ENCODE data around the gene TMTC3. TPM values are rescaled to one million over a fixed set of nuclear protein-coding genes. Genes with fewer than 3 reads are reported as not detected.
A peak's percentile ranks its signal among the peaks of the same experiment; 100 is the strongest.
"Not testable (repeated sequence)": the region's sequence is repeated elsewhere in the genome, so short reads cannot be mapped to it uniquely, and the experiment has no call there.

TMTC3 gene
- total RNA-seq, 1 donor from 2014 or later, result 6.9 TPM

DNA sequence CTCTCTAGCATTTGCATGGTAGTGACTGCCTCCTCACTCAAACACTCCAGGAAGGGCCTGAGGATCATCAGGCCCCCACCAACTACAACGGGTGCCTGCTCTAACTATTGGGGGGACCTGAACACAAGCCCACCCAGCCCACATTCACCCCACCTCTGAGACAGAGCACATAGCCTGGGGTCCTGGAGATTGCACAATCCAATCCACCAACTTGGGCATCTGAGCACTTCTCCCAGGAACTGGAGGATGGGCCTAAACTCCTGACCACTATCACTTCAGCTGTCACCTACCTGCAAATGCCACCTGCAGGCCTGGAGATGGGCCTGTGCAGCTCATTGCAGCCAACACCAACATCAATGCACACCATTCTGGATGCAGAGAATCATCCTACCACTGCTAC, 66.6 kb downstream of the TMTC3 start:
- intact Hi-C loops (cut with micrococcal nuclease), result no loop called here
- Mint-ChIP-seq H3K9me3 (peaks cover 29% of the 10 kb centered on the region), H3K4me1 (ENCODE audit: low read depth) (no peaks in the 10 kb centered on the region), H3K36me3 (ENCODE audit: low read depth) (no peaks in the 10 kb centered on the region), H3K27ac (no peak overlapping the region), H3K4me3 (no peak overlapping the region), H3K27me3 (ENCODE audit: insufficient read depth) (no peaks in the 10 kb centered on the region)
- no peak for DNase-seq (ENCODE audit: low spot score)

DNA sequence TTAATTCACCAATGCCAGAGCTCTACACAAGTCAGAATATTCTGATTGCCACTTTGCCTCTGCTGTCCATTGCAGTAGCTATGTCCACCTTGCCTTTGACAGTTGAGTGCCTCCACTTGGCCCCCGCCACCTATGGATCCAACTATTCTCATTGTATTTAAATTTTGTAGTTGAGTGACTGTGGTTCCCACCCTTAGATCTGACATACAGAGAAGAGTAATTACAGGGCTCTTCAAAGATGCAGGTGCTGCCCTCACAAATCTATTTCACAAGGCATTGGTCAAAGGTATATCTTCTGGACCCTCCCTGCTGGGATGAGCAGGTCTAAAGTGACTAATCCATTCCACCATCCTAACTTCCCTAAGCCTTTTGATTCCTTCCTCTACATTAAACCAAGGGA, 68.2 kb downstream of the TMTC3 start:
- H3K4me1 Mint-ChIP-seq (ENCODE audit: low read depth); H3K27ac Mint-ChIP-seq; H3K36me3 Mint-ChIP-seq (ENCODE audit: low read depth); intact Hi-C loops (cut with micrococcal nuclease); H3K4me3 Mint-ChIP-seq; H3K27me3 Mint-ChIP-seq (ENCODE audit: insufficient read depth); DNase-seq (ENCODE audit: low spot score): not testable (repeated sequence)
- H3K9me3 Mint-ChIP-seq, result peaks cover 26% of the 10 kb centered on the region

DNA sequence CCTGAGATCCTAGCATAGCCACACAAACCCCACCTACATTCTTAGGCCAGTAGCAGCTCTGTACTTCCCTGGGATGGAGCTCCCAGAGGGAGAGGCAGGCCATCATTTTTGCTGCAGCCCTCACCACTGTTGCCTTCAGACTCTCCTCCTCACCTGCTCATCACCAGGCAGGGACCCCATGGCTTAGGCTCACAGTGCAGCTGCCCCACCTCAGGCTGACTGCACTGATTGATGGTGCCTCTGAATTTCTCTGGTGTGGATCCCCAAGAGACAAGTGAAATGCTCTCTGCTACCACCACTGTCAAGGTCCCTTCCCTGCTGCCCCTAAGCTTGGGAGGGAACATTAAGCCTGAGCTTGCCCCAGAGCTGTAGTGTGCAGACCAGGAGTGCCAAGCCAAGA, 76.2 kb downstream of the TMTC3 start:
- H3K4me1 Mint-ChIP-seq (ENCODE audit: low read depth), result no peaks in the 10 kb centered on the region
- intact Hi-C loops (cut with micrococcal nuclease), result no loop called here
- peaks cover 4% of the 10 kb centered on the region for H3K27me3 Mint-ChIP-seq (ENCODE audit: insufficient read depth)
- no peak overlapping the region for H3K4me3 Mint-ChIP-seq
- peaks cover 26% of the 10 kb centered on the region for H3K9me3 Mint-ChIP-seq
- no peak overlapping the region for H3K27ac Mint-ChIP-seq
- DNase-seq (ENCODE audit: low spot score), result no peak
- no peaks in the 10 kb centered on the region for H3K36me3 Mint-ChIP-seq (ENCODE audit: low read depth)

DNA sequence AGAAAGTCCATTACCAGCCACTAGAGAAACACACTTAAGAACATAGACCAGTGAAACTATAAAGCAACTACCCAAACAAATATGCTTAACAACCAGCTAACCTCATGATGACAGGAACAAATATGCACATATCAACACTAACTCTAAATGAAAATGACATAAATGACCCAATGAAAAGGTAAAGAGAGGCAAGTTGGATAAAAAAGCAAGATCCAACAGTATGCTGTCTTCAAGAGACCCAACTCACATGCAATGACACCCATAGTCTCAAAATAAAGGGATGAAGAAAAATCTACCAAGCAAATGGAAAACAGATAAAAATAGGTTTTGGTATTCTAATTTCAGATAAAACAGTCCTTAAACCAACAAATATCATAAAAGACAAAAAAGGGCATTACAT, 77.8 kb downstream of the TMTC3 start:
- Mint-ChIP-seq H3K4me1 (ENCODE audit: low read depth) (no peaks in the 10 kb centered on the region), H3K27ac (no peak overlapping the region), H3K4me3 (no peak overlapping the region), H3K27me3 (ENCODE audit: insufficient read depth) (peaks cover 4% of the 10 kb centered on the region), H3K36me3 (ENCODE audit: low read depth) (no peaks in the 10 kb centered on the region), H3K9me3 (peaks cover 21% of the 10 kb centered on the region)
- intact Hi-C loops (cut with micrococcal nuclease), result no loop called here
- no peak for DNase-seq (ENCODE audit: low spot score)

DNA sequence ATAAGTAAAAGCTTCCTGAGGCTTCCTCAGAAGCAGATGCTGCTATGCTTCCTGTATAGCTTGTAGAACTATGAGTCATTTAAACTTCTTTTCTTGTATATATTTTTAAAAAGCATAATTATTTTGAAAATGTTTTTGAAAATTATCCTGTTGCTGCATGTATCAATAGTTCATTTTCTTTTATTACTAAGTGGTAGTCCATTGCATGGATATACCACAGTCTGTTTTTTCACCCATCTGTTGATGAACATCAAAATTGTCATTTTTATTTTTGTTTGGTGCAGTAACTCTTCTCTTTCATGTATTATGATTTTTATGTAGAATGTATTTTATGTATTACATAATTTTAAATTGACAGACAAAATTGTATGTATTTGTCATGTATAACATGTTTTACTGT, 81.4 kb downstream of the TMTC3 start:
- no peak overlapping the region for H3K4me3 Mint-ChIP-seq
- peaks cover 7% of the 10 kb centered on the region for H3K4me1 Mint-ChIP-seq (ENCODE audit: low read depth)
- no peaks in the 10 kb centered on the region for H3K27me3 Mint-ChIP-seq (ENCODE audit: insufficient read depth)
- H3K36me3 Mint-ChIP-seq (ENCODE audit: low read depth), result peaks cover 3% of the 10 kb centered on the region
- no peak overlapping the region for H3K27ac Mint-ChIP-seq
- intact Hi-C loops (cut with micrococcal nuclease), result no loop called here
- no peak for DNase-seq (ENCODE audit: low spot score)
- H3K9me3 Mint-ChIP-seq, result peaks cover 27% of the 10 kb centered on the region

DNA sequence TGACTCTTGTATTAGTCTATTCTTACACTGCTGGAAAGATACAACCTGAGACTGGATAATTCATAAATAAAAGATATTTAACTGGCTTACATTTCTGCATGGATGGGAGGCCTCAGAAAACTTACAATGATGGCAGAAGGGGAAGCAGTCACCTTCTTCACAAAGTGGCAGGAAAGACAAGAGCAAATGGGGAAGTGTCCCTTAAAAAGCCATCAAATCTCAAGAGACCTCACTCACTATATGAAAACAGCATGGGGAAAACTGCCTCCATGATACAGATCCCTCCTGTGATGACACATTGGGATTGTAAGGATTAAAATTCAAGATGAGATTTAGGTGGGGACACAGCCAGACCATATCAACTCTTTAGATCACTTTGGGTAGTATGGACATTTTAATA, 83.7 kb downstream of the TMTC3 start:
- H3K27me3 Mint-ChIP-seq (ENCODE audit: insufficient read depth), result no peaks in the 10 kb centered on the region
- no peak overlapping the region for H3K4me3 Mint-ChIP-seq
- peaks cover 21% of the 10 kb centered on the region for H3K9me3 Mint-ChIP-seq
- H3K4me1 Mint-ChIP-seq (ENCODE audit: low read depth), result peaks cover 7% of the 10 kb centered on the region
- DNase-seq (ENCODE audit: low spot score), result no peak
- intact Hi-C loops (cut with micrococcal nuclease), result no loop called here
- no peak overlapping the region for H3K27ac Mint-ChIP-seq
- peaks cover 3% of the 10 kb centered on the region for H3K36me3 Mint-ChIP-seq (ENCODE audit: low read depth)

DNA sequence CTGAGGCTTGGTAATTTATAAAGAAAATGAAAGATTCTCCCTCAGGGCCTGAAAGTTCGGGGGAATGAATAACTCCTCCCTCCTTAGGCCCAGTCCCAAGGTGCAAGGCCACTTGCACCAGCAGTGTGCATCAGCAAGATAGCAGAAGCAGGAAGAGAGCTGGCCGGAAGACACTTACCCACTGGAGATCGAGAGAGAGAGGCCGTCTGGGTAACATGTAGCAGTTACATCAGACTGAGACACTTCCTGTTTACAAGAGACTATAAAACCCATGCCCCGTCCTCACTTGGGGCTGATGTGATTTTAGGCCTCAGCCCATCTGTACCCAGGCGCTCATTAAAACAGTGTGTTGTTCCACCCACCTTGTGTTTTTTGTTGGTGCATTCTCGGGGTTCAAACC, 85.2 kb downstream of the TMTC3 start:
- no peak overlapping the region for H3K27ac Mint-ChIP-seq
- intact Hi-C loops (cut with micrococcal nuclease), result no loop called here
- H3K4me3 Mint-ChIP-seq, result no peak overlapping the region
- peaks cover 3% of the 10 kb centered on the region for H3K36me3 Mint-ChIP-seq (ENCODE audit: low read depth)
- H3K4me1 Mint-ChIP-seq (ENCODE audit: low read depth), result peaks cover 7% of the 10 kb centered on the region
- H3K27me3 Mint-ChIP-seq (ENCODE audit: insufficient read depth), result no peaks in the 10 kb centered on the region
- peaks cover 19% of the 10 kb centered on the region for H3K9me3 Mint-ChIP-seq
- DNase-seq (ENCODE audit: low spot score), result no peak

DNA sequence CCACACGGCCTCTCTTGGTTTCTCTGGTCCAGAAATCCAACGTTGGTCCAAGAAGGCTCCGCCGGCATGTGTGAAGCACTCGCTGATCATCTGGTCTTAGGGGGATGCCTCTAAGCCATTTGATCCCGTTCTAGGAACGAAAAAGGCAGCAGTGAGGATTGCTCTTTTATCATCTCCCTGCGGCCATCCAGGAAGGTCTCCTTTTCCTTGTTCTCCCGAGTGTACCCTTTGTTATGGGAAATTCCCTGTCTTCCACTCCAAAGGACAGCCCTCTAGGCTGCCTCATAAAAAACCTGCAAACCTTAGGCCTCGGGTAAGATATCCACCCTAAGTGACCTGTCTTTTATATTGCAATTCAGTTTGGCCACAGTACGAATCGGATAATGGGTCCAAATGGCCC, 85.8 kb downstream of the TMTC3 start:
- Mint-ChIP-seq H3K27ac (no peak overlapping the region), H3K4me3 (no peak overlapping the region), H3K27me3 (ENCODE audit: insufficient read depth) (no peaks in the 10 kb centered on the region), H3K9me3 (peaks cover 19% of the 10 kb centered on the region), H3K36me3 (ENCODE audit: low read depth) (peaks cover 3% of the 10 kb centered on the region), H3K4me1 (ENCODE audit: low read depth) (peaks cover 7% of the 10 kb centered on the region)
- intact Hi-C loops (cut with micrococcal nuclease), result no loop called here
- no peak for DNase-seq (ENCODE audit: low spot score)

DNA sequence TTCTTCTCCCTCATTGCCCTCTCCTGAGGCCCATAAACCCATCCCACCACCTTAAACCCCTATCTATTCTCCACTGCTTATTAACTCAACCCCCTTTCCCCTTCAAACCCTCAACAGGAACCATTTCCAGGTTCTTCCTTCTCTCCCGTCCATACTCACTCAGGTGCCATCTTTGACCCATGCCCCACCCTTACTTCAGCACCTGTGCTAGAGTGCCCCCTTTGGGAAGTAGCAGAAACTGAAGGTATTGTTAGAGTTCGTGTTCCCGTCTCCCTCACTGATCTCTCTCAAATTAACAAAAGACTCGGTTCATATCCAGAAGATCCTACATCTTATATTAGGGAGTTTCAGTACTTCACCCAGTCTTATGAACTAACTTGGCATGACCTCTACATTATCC, 86.6 kb downstream of the TMTC3 start:
- peaks cover 19% of the 10 kb centered on the region for H3K9me3 Mint-ChIP-seq
- DNase-seq (ENCODE audit: low spot score), result no peak
- H3K27me3 Mint-ChIP-seq (ENCODE audit: insufficient read depth), result no peaks in the 10 kb centered on the region
- H3K4me3 Mint-ChIP-seq, result no peak overlapping the region
- intact Hi-C loops (cut with micrococcal nuclease), result no loop called here
- H3K4me1 Mint-ChIP-seq (ENCODE audit: low read depth), result peaks cover 7% of the 10 kb centered on the region
- no peak overlapping the region for H3K27ac Mint-ChIP-seq
- H3K36me3 Mint-ChIP-seq (ENCODE audit: low read depth), result peaks cover 3% of the 10 kb centered on the region

DNA sequence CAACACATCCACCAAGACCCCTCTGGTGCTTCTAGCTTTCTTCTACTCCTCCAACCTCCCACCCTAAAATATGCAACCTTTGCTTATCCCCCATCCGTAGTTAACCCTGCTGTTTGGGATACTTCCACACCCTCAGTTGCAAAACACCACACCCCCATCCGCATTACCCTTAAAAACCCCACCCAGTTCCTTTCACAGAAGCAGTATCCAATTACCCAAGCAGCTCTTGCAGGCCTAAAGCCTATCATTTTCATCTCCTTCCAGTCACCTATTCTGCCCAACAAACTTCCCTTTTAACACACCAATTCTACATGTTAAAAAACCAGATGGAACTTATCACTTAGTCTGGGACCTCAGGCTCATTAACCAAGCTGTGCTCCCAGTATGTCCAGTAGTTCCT, 88.2 kb downstream of the TMTC3 start:
- DNase-seq (ENCODE audit: low spot score), result no peak
- peaks cover 3% of the 10 kb centered on the region for H3K36me3 Mint-ChIP-seq (ENCODE audit: low read depth)
- intact Hi-C loops (cut with micrococcal nuclease), result no loop called here
- H3K9me3 Mint-ChIP-seq, result peaks cover 19% of the 10 kb centered on the region
- peaks cover 7% of the 10 kb centered on the region for H3K4me1 Mint-ChIP-seq (ENCODE audit: low read depth)
- no peaks in the 10 kb centered on the region for H3K27me3 Mint-ChIP-seq (ENCODE audit: insufficient read depth)
- no peak overlapping the region for H3K27ac Mint-ChIP-seq
- H3K4me3 Mint-ChIP-seq, result no peak overlapping the region

DNA sequence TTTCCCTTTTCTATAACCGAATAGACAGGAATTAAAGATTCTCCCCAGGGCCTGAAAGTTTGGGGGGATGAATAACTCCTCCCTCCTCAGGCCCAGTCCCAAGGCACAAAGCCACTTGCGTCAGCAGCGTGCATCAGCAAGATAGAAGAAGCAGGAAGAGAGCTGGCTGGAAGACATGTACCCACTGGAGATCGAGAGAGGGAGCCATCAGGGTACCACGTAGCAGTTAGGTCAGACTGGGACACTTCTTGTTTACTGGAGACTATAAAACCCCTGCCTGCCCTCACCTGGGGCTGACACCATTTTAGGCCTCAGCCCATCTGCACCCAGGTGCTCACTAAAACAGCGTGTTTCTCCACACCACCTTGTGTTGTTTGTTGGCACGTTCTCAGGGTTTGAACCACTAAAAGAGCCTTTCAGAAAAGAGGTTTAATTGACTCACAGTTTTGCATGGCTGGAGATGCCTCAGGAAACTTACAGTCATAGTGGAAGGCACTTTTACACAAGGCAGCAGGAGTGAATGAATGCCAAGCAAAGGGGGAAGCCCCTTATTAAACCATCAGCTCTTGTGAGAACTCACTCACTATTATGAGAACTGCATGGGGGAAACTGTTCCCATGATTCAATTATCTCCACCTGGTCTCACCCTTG, 93.2 kb downstream of the TMTC3 start:
- Mint-ChIP-seq H3K4me1 (ENCODE audit: low read depth) (peaks cover 9% of the 10 kb centered on the region), H3K27ac (peak overlapping the region; percentile 45), H3K4me3 (no peak overlapping the region), H3K36me3 (ENCODE audit: low read depth) (no peaks in the 10 kb centered on the region), H3K9me3 (peaks cover 5% of the 10 kb centered on the region), H3K27me3 (ENCODE audit: insufficient read depth) (no peaks in the 10 kb centered on the region)
- DNase-seq (ENCODE audit: low spot score), result no peak
- intact Hi-C loops (cut with micrococcal nuclease), result loop anchor here (1.0 kb wide), 2 partner anchors 64 to 156 kb away; no protein-coding TSS in a partner anchor

DNA sequence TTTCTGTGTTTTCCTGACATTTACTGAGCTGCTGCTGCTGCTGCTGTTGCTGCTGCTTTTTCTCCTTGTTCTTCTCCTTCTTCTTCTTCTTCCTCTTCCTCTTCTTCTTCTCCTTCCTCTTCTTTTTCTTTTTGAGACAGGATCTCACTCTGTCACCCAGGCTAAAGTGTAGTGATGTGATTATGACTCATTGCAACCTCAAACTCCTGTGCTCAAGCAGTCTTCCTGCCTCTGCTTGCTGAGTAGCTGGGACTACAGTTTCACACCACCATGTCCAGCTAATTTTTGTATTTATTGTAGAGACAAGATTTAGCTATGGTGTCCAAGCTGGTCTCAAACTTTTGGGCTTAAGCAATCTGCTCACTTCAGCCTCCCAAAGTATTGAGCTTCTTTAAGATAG, 95.8 kb downstream of the TMTC3 start:
- intact Hi-C loops (cut with micrococcal nuclease), result no loop called here
- DNase-seq (ENCODE audit: low spot score), result no peak
- Mint-ChIP-seq H3K27ac (no peak overlapping the region), H3K36me3 (ENCODE audit: low read depth) (no peaks in the 10 kb centered on the region), H3K4me3 (no peak overlapping the region), H3K27me3 (ENCODE audit: insufficient read depth) (no peaks in the 10 kb centered on the region), H3K9me3 (peaks cover 16% of the 10 kb centered on the region), H3K4me1 (ENCODE audit: low read depth) (peaks cover 25% of the 10 kb centered on the region)

DNA sequence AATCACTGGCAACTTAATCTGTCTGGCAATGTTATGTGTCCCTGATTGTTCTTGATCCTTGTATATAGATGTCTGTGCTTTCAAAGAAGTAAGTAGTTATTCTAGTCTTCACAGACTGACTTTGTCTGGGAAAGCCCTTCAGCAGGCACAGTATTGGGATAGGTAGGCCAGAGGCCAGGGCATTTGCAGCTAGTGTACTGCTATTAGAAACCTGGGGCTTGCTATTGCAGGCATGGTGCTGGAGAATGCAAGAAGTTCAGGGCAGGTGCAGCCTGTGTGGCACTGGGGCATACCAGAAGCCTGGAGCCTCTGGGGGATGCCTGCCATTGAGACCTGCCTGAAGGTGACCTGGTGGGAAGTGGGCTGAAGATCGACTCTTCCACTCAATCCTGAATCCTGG, 96.3 kb downstream of the TMTC3 start:
- H3K4me3 Mint-ChIP-seq, result no peak overlapping the region
- no peak overlapping the region for H3K27ac Mint-ChIP-seq
- H3K27me3 Mint-ChIP-seq (ENCODE audit: insufficient read depth), result no peaks in the 10 kb centered on the region
- no peak for DNase-seq (ENCODE audit: low spot score)
- intact Hi-C loops (cut with micrococcal nuclease), result no loop called here
- H3K9me3 Mint-ChIP-seq, result peaks cover 19% of the 10 kb centered on the region
- H3K36me3 Mint-ChIP-seq (ENCODE audit: low read depth), result no peaks in the 10 kb centered on the region
- peaks cover 28% of the 10 kb centered on the region for H3K4me1 Mint-ChIP-seq (ENCODE audit: low read depth)
